Measurements from ENCODE around the gene CLEC18C. TPM values are rescaled to one million over a fixed set of nuclear protein-coding genes. Genes with fewer than 3 reads are reported as not detected.
A peak's percentile ranks its signal among the peaks of the same experiment; 100 is the strongest.
"Not testable (repeated sequence)": the region's sequence is repeated elsewhere in the genome, so short reads cannot be mapped to it uniquely, and the experiment has no call there.

Gene CLEC18C
- total RNA-seq (under 1 TPM in 4 of 6 donors, not detected in 2; 0.19 to 0.43 (median 0.32) TPM), polyA plus RNA-seq (1 to 10 TPM in 1 of 2 donors, under 1 TPM in 1; 0.35 to 1.3 TPM)

DNA sequence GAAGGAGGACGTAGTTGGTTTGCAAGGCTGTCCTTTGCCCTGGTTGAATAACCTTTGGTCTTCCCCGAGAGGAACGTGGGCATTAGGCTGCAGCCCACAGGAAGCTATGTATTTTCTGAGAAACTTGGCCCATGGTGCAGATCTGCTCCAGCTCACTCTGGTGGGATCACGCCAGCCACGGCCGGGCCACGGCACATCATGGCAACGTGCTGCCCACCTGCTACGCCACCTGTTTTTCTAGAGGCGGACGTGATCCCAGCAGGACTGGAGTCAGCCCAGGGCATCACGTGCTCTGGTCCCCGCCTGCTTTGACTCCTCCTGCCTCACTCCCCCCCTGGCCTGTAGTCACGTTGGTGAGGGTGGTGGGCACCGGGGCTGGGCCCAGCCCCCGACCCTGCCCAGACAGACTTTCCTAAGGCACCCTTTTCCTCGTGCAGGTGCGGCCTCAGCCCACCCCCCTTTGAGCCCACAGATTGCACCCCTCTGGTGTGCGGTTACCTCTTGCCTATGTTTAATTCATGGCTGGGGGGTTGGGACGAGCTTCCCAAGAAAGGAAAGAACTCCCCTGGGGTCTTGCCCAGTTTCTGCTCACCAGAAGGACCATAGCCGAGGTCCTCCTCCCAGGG, at the start of gene CLEC18C:
CLEC18C (plus strand) TSS at position 576 of the 626 bp plus-strand sequence. CDS start 492 bp downstream, outside the sequence.
- H3K4me3 ChIP-seq; ATAC-seq; H3K36me3 ChIP-seq; H3K4me1 ChIP-seq; H3K27ac ChIP-seq; FAIRE-seq; intact Hi-C loops (cut with DNase I); H3K27me3 ChIP-seq; H3K9me3 ChIP-seq: not testable (repeated sequence)
- 71 to 74% methylated on average over 14 to 17 of the region's 21 CpGs for WGBS, 2 donors
- DNase-seq, result peak in 2 of 6 donors; percentile 19 to 31

DNA sequence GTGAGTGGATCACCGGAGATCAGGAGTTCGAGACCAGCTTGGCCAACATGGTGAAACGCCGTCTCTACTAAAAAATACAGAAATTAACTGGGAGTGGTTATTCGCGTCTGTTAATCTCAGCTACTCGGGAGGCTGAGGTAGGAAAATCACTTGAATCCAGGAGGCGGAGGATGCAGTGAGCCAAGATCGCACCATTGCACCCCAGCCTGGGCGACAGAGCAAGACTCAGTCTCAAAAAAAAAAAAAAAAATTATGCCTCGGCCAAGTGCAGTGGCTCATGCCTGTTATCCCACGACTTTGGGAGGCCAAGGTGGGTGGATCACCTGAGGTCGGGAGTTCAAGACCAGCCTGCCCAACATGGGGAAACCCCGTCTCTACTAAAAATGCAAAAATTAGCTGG, 49.8 kb upstream of the CLEC18C start:
- H3K27me3 ChIP-seq; DNase-seq; intact Hi-C loops (cut with DNase I); FAIRE-seq; ATAC-seq; H3K9me3 ChIP-seq; H3K4me3 ChIP-seq; H3K27ac ChIP-seq; H3K4me1 ChIP-seq: not testable (repeated sequence)
- 91 to 95% methylated on average over 14 of the region's 14 CpGs for WGBS, 2 donors
- peaks cover 4 to 48% (median 25%) of the 10 kb centered on the region in 3 donors for H3K36me3 ChIP-seq

DNA sequence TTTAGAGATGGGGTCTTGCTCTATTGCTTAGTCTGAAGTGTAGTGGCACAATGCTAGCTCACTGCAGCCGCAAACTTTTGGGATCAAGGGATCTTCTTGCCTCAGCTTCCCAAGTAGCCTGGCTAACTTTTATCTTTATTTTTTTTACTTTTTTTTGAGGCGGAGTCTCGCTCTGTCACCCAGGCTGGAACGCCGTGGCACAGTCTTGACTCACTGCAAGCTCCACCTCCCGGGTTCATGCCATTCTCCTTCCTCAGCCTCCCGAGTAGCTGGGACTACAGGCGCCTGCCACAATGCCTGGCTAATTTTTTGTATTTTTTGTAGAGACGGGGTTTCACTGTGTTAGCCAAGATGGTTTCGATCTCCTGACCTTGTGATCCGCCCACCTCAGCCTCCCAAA, 47.4 kb upstream of the CLEC18C start:
- H3K27ac ChIP-seq; H3K4me1 ChIP-seq; H3K4me3 ChIP-seq; intact Hi-C loops (cut with DNase I); FAIRE-seq; H3K9me3 ChIP-seq; ATAC-seq; DNase-seq; H3K27me3 ChIP-seq: not testable (repeated sequence)
- H3K36me3 ChIP-seq, result peaks cover 11 to 71% (median 34%) of the 10 kb centered on the region in 3 donors
- 92 to 98% methylated on average over 11 of the region's 11 CpGs for WGBS, 2 donors

DNA sequence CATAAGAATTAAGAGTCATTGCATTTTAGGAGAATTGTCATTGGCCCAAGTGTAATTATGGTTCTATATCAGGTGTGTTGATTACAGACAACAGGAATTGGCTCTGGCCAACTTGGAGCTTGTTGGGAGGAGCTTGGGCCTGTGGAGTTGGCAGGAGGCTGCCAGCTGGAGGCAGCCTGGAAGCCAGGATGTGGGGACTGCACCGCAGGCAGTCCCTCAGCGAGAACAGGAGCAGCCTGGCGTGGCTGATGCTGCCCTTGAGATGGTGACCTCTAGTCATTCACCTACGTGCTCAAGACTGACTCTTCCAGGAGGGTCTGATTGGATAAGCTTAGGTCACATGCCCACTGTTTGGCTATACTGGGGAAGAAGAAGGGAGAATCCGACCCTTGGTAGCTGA, 45.9 kb upstream of the CLEC18C start:
- H3K4me3 ChIP-seq; intact Hi-C loops (cut with DNase I); H3K27me3 ChIP-seq; FAIRE-seq; H3K4me1 ChIP-seq; H3K27ac ChIP-seq; ATAC-seq; H3K9me3 ChIP-seq; DNase-seq: not testable (repeated sequence)
- peaks cover 11 to 68% (median 31%) of the 10 kb centered on the region in 3 donors for H3K36me3 ChIP-seq
- 82 to 84% methylated on average over 5 of the region's 5 CpGs for WGBS, 2 donors

DNA sequence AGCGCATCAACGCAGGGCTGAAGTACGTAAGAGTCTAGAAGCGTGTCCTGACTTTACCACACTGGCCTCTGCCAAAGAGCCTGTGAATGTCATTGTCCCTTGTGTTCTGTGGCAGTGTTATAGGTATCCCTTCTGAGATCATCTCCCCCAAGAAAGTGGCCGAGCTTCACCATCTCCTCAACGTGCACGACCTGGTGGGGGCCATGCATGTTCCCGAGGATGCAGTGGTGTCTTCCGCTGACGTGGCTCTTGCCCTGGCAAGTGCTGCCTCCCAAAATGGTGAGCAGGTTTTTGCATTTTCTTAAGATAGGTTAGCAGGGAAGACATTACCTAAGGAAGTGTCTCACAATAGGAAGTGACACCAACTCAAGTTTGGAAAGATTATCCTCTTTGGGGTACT, 44.7 kb upstream of the CLEC18C start:
- FAIRE-seq; H3K9me3 ChIP-seq; H3K27me3 ChIP-seq; H3K27ac ChIP-seq; H3K4me1 ChIP-seq; ATAC-seq; intact Hi-C loops (cut with DNase I); H3K4me3 ChIP-seq; DNase-seq: not testable (repeated sequence)
- H3K36me3 ChIP-seq, result peaks cover 10 to 72% (median 37%) of the 10 kb centered on the region in 3 donors
- 91 to 93% methylated on average over 6 of the region's 10 CpGs for WGBS, 2 donors

DNA sequence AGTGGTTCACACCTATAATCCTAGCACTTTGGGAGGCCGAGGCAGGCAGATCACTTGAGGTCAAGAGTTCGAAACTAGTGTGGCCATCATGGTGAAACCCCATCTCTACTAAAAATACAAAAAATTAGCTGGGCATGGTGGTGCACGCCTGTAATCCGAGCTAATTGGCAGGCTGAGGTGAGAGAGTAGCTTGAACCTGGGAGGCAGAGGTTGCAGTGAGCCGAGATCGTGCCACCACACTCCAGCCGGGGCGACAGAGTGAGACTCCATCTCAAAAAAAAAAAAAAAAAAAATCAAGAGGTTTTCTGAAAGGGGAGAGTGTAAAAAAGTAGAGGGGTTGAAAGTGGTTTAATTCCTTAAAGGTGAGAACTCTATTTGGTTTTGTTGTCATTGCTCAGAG, 37.8 kb upstream of the CLEC18C start:
- H3K27ac ChIP-seq, result not testable (repeated sequence)

DNA sequence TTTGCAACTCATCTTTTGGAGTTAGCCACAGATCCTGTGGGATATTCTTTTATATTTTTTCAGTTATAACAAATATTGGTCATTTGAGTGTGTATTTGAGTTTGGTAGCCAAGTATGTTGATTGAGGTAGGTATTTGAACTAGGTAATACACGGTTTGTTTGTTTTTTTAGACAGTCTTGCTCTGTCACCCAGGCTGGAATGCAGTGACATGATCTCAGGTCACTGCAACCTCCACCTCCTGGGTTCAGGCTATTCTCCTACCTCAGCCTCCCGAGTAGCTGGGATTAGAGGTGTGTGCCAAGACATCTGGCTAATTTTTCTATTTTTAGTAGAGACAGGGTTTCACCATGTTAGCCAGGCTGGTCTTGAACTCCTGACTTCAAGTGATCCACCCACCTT, 37.0 kb upstream of the CLEC18C start:
- 58 to 65% methylated on average over 2 of the region's 2 CpGs for WGBS, 2 donors
- ATAC-seq; DNase-seq; H3K27ac ChIP-seq; H3K4me3 ChIP-seq; H3K9me3 ChIP-seq; FAIRE-seq; intact Hi-C loops (cut with DNase I); H3K27me3 ChIP-seq; H3K4me1 ChIP-seq: not testable (repeated sequence)
- H3K36me3 ChIP-seq, result peaks cover 9 to 78% (median 22%) of the 10 kb centered on the region in 3 donors

More for the DNA sequence above, 37.8 kb upstream of the CLEC18C start:
- ATAC-seq; DNase-seq; FAIRE-seq; intact Hi-C loops (cut with DNase I); H3K27me3 ChIP-seq; H3K9me3 ChIP-seq; H3K4me3 ChIP-seq; H3K4me1 ChIP-seq: not testable (repeated sequence)
- 94 to 98% methylated on average over 8 of the region's 8 CpGs for WGBS, 2 donors
- H3K36me3 ChIP-seq, result peaks cover 4 to 77% (median 22%) of the 10 kb centered on the region in 3 donors

DNA sequence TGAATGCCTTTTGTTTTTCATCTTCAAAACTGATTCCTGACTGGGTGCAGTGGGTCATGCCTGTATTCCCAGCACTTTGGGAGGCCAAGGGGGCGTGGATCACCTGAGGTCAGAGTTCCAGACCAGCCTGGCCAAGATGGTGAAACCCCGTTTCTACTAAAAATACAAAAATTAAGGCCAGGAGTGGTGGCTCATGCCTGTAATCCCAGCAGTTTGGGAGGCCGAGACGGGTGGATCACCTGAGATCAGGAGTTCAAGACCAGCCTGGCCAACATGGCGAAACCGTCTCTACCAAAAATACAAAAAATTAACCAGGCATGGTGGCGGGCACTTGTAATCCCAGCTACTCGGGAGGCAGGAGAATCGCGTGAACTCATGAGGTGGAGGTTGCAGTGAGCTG, 30.8 kb upstream of the CLEC18C start:
- FAIRE-seq; H3K4me3 ChIP-seq; H3K27me3 ChIP-seq; intact Hi-C loops (cut with DNase I); H3K9me3 ChIP-seq; ATAC-seq; H3K27ac ChIP-seq; H3K4me1 ChIP-seq: not testable (repeated sequence)
- peak in 1 of 6 donors; percentile 9 for DNase-seq
- peaks cover 11 to 59% (median 30%) of the 10 kb centered on the region in 3 donors for H3K36me3 ChIP-seq
- WGBS, 2 donors, result 93 to 95% methylated on average over 10 of the region's 10 CpGs

DNA sequence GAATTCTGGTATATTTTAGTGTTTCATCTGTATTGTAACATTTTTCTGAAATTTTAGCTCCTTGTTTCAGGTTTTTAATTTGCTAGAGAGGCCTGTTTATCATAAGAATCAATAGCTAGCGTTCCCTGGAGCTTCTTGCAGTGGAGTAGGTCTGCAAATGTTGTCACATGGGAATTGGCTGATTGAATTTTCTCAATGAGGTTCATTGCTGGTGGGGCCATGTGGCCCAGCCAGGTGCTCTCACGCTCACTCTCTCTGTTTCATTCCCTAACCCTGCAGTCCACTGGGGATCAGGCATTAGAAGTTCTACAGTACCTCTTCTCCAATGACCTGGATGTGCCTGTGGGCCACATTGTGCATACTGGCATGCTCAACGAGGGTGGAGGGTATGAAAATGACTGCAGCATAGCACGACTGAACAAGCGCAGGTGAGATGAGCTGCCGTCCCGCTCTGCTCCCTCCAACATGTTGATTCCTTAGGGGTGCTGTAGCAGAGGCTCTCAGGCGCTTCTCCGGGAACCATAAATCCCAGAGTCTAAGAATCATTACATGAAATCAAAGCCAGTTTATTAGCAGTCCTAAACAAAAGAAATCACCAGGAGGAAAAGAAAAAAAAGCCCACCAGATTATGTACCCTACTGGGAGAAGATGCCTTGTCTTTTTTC, 30.2 kb upstream of the CLEC18C start:
- H3K36me3 ChIP-seq, result peaks cover 11 to 55% (median 28%) of the 10 kb centered on the region in 3 donors
- ATAC-seq; H3K27me3 ChIP-seq; intact Hi-C loops (cut with DNase I); H3K27ac ChIP-seq; H3K4me1 ChIP-seq; H3K4me3 ChIP-seq; FAIRE-seq; H3K9me3 ChIP-seq: not testable (repeated sequence)
- 78 to 91% methylated on average over 8 to 9 of the region's 9 CpGs for WGBS, 2 donors
- peak in 1 of 6 donors; percentile 5 for DNase-seq

DNA sequence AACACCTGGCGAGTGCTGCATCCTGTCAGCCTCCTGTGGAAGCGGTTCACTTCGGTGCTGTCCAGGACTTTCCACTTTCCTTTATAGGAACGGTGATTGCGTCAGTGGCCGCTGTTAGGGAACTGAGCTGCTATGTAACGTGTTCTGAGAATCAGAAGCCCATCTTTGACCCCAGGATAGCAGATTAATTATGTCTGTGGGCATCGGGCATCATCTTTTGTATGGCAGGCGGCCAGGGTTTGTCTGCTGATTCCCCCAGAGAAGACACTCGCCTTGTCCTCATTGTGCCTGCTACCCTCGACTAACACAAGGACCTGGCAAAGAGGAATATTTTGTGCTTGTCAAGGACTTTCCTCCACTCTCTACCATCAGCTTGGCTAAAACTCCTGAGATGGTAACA, 25.7 kb upstream of the CLEC18C start:
- H3K9me3 ChIP-seq; H3K27me3 ChIP-seq; H3K27ac ChIP-seq; intact Hi-C loops (cut with DNase I); H3K4me3 ChIP-seq; H3K4me1 ChIP-seq; ATAC-seq; FAIRE-seq: not testable (repeated sequence)
- peak in 1 of 6 donors; percentile 27 for DNase-seq
- WGBS, 2 donors, result 79 to 87% methylated on average over 10 to 11 of the region's 11 CpGs
- peaks cover under 1 to 65% (median 40%) of the 10 kb centered on the region in 3 donors for H3K36me3 ChIP-seq

DNA sequence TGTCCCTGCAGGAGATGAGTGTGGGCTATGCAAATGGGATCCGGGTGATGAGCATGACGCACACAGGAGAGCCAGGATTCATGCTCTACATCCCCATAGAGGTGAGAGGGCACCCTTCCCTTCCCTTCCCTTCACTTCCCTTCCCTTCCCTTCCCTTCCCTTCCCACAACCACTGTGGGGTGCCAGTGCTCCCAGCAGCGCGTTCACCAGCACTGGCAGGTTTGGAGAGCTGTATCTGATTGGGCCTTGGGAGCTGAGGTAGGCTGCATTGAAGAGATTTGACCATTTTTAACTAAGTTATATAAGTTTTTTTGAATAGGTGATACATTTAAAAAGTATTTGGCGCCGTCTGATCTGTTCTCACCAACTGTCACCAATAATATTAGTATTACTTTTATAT, 25.1 kb upstream of the CLEC18C start:
- H3K27me3 ChIP-seq; H3K4me3 ChIP-seq; FAIRE-seq; H3K9me3 ChIP-seq; DNase-seq; ATAC-seq; H3K27ac ChIP-seq; intact Hi-C loops (cut with DNase I); H3K4me1 ChIP-seq: not testable (repeated sequence)
- WGBS, 2 donors, result 92 to 95% methylated on average over 6 of the region's 6 CpGs
- peaks cover 0 to 65% (median 41%) of the 10 kb centered on the region in 3 donors for H3K36me3 ChIP-seq

DNA sequence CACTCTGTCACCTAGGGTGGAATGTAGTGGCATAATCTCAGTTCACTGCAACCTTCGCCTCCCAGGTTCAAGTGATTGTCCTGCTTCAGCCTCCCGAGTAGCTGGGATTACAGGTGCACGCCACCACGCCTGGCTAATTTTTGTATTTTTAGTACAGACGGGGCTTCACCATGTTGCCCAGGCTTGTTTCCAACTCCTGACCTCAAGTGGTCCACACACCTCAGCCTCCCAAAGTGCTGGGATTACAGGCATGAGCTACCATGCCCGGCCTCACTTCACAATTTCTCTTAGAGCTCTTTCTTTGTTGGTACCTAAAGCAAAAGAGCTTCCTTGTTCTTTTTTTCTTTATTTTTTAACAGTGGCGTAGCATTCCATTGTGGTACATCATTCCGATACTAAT, 24.3 kb upstream of the CLEC18C start:
- H3K9me3 ChIP-seq; ATAC-seq; H3K4me1 ChIP-seq; DNase-seq; H3K27ac ChIP-seq; H3K4me3 ChIP-seq; FAIRE-seq; H3K27me3 ChIP-seq; intact Hi-C loops (cut with DNase I): not testable (repeated sequence)
- peaks cover 0 to 68% (median 49%) of the 10 kb centered on the region in 3 donors for H3K36me3 ChIP-seq
- WGBS, 2 donors, result 94 to 98% methylated on average over 8 of the region's 8 CpGs

All from pancreas (tissue), 10 donors.